Measurements from ENCODE around the gene TRAPPC2. TPM values are rescaled to one million over a fixed set of nuclear protein-coding genes. Genes with fewer than 3 reads are reported as not detected.

The TRAPPC2 gene
- 10 to 100 TPM in 1 of 2 donors, 1 to 10 TPM in 1; 9.1 to 12.3 TPM for total RNA-seq
- 1 to 10 TPM; 3.1 to 8.4 TPM for polyA plus RNA-seq

DNA sequence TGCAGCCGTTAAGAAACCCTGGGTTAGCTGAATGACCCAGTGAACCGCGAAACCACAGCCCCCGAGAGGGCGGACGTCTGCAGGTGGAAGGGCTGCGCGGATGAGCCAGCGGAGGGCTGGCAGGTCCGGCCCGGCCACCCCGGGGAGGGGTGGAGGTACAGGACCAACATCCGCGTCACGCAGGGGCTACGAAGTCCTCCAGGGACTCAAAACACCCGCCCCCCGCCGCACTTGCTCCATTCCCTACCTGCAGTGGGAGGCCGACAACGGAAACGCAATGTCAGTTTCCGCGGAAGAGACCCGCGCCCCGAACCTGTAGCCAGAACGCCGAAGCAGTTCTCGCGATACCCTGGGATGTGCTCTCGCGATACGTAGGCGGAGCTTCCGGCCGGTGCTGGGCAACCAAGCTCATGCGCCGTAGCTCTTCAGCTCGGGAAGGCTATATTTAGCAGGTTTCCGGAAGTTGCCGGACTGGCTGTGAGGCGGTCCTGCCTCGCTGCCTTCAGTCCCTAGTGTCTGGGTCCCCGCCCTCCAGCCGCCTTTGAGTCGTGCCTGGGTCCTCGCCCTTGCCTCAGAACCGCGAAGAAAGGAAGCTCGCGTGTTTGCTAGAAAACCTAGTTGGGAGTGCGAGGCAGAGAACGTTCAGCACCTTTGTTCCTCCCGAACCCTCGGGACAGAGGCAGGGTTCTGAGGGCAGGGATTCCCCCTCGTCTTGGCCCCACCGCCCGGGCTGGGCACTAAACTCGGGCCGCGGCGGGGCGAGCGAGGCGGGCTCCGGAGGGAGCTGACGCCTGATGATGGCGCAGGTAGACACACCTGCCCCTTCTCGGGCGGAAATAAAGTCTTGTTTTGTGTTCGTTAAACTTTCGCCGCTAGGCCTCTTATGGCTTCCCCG, at the start of gene TRAPPC2, which contains the start of gene OFD1:
Gene TRAPPC2 (minus strand): TSS at position 343 of the 895 bp plus-strand sequence. CDS start 14,657 bp downstream, outside the sequence.
Gene OFD1 (plus strand): TSS at position 471 of the 895 bp plus-strand sequence. CDS start 324 bp downstream, at position 795.
- Histone ChIP-seq H3K4me1 (ENCODE audit: control insufficient read depth in 4 of 4, insufficient read depth in 4 of 4, low read length in 3 of 4) (peaks cover 1 to 25% (median 11%) of the 10 kb centered on the region in 4 donors), H3K36me3 (ENCODE audit: control insufficient read depth in 4 of 4, insufficient read depth in 3 of 4, low read depth in 1 of 4, low read length in 3 of 4) (peaks cover 0 to 3% (median 0%) of the 10 kb centered on the region in 4 donors), H3K9me3 (ENCODE audit: control insufficient read depth in 4 of 4, low read length in 3 of 4) (no peaks in the 10 kb centered on the region), H3K27ac (ENCODE audit: low read depth in 1 of 2, low read length in 2 of 2) (peak within 1 kb of the TSS; percentile 90 to 96), H3K27me3 (ENCODE audit: control insufficient read depth in 4 of 4, insufficient read depth in 4 of 4, low read length in 3 of 4) (no peaks in the 10 kb centered on the region), H3K9ac (ENCODE audit: low read depth in 1 of 2, low read length in 2 of 2) (peak within 1 kb of the TSS; percentile 90 to 94), H3K4me3 (ENCODE audit: low read depth in 1 of 3, low read length in 3 of 3) (peak within 1 kb of the TSS; percentile 85 to 99 (median 98))
- DNase-seq (ENCODE audit: low spot score): peak; percentile 89
- no peak for TF ChIP-seq JUND (IDR thresholded peaks at IDR 0.05)
- no peak for TF ChIP-seq EGR1 (IDR thresholded peaks at IDR 0.05; ENCODE audit: low read depth in 2 of 2)
- no peak for TF ChIP-seq HNF4A (conservative IDR thresholded peaks at IDR 0.05)
- TF ChIP-seq, protein P1, sequence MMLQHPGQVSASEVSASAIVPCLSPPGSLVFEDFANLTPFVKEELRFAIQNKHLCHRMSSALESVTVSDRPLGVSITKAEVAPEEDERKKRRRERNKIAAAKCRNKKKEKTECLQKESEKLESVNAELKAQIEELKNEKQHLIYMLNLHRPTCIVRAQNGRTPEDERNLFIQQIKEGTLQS (IDR thresholded peaks at IDR 0.05): no peak
- TF ChIP-seq TAF1 (conservative IDR thresholded peaks at IDR 0.05): peak; percentile 63
- TF ChIP-seq ZBTB33 (IDR thresholded peaks at IDR 0.05): peak; percentile 100
- no peak for TF ChIP-seq NR2F2 (IDR thresholded peaks at IDR 0.05)
- no peak for TF ChIP-seq FOXA2 (IDR thresholded peaks at IDR 0.05)
- TF ChIP-seq REST (IDR thresholded peaks at IDR 0.05): peak; percentile 68
- TF ChIP-seq HNF4G (IDR thresholded peaks at IDR 0.05): no peak
- no peak for TF ChIP-seq MAX (IDR thresholded peaks at IDR 0.05)
- no peak for TF ChIP-seq RXRA (IDR thresholded peaks at IDR 0.05)
- peak; percentile 65 for TF ChIP-seq SP1 (IDR thresholded peaks at IDR 0.05)
- no peak for TF ChIP-seq FOXA1 (IDR thresholded peaks at IDR 0.05)
- TF ChIP-seq GABPA (IDR thresholded peaks at IDR 0.05 in 1 of 2, conservative IDR thresholded peaks at IDR 0.05 in 1 of 2): peak; percentile 83 to 89
- peak; percentile 61 for TF ChIP-seq YY1 (IDR thresholded peaks at IDR 0.05)
- peak in 1 of 2 donors; percentile 44 for TF ChIP-seq RAD21 (IDR thresholded peaks at IDR 0.05)
- no peak for TF ChIP-seq CTCF (IDR thresholded peaks at IDR 0.05; ENCODE audit: low read depth, low read length, missing input control)
- under 1% methylated on average over 75 of the region's 75 CpGs for WGBS
